Metanephros (tissue), 1 donor: Measurements from ENCODE around the gene ZFAND5. TPM values are rescaled to one million over a fixed set of nuclear protein-coding genes. Genes with fewer than 3 reads are reported as not detected.

Experiments
- total RNA-seq: library from RNA; depleted of rRNA; stranded (reverse); fragments of >200 nt; gene quantifications from one replicate; pipeline ENCODE4 v1.2.3, GENCODE V29; 2014

ZFAND5 gene, protein sequence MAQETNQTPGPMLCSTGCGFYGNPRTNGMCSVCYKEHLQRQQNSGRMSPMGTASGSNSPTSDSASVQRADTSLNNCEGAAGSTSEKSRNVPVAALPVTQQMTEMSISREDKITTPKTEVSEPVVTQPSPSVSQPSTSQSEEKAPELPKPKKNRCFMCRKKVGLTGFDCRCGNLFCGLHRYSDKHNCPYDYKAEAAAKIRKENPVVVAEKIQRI
- 193 TPM for total RNA-seq

GRCh38 chr9:72364679-72365524, at the start of gene ZFAND5:
ZFAND5 (minus strand) TSS chr9:72365208; CDS start chr9:72360778, 4,430 bp downstream.

Other genes with a start within 250 kb of the ZFAND5 start
- gene GDA, start 215.8 kb downstream of the ZFAND5 start, total RNA-seq = 0.88 TPM
- 0.41 TPM for gene TMC1, start 156.4 kb upstream of the ZFAND5 start, total RNA-seq